ACC112 (cell line): ENCODE data around the gene SCAPER.

Experiments
- H2AFZ ChIP-seq: fragments of 200-600 bp; sonication (generic); one replicate; pipeline ENCODE4 v1.6.0; 2017; ENCODE audit warnings: antibody characterized with exemption, low read length; ENCODE audit not compliant: unreplicated experiment
- H3K27ac ChIP-seq: fragments of 200-600 bp; sonication (generic); 2 replicates; pipeline ENCODE4 v1.5.1; 2014; ENCODE audit warnings: low read depth, mild to moderate bottlenecking, antibody characterized with exemption, low read length, moderate library complexity
- H3K27me3 ChIP-seq: fragments of 200-600 bp; sonication (generic); 2 replicates; pipeline ENCODE4 v1.6.1; 2014; ENCODE audit warnings: mild to moderate bottlenecking, antibody characterized with exemption, low read length, moderate library complexity, mixed read lengths; ENCODE audit not compliant: insufficient read depth
- H3K36me3 ChIP-seq: fragments of 200-600 bp; sonication (generic); 2 replicates; pipeline ENCODE4 v1.6.1; 2016; ENCODE audit warnings: mild to moderate bottlenecking, antibody characterized with exemption, low read length, moderate library complexity, mixed read lengths; ENCODE audit not compliant: insufficient read depth
- H3K4me1 ChIP-seq: fragments of 200-600 bp; sonication (generic); one replicate; pipeline ENCODE4 v1.6.1; 2016; ENCODE audit warnings: low read length, mixed read lengths; ENCODE audit not compliant: insufficient read depth, unreplicated experiment, control insufficient read depth
- H3K4me3 ChIP-seq: fragments of 200-600 bp; sonication (generic); 2 replicates; pipeline ENCODE4 v1.5.1; 2014; ENCODE audit warnings: mild to moderate bottlenecking, low read depth, low read length
- H3K79me2 ChIP-seq: fragments of 200-600 bp; sonication (generic); one replicate; pipeline ENCODE4 v1.6.0; 2016; ENCODE audit warnings: low read length; ENCODE audit not compliant: control insufficient read depth, unreplicated experiment, insufficient read depth

The SCAPER gene

DNA sequence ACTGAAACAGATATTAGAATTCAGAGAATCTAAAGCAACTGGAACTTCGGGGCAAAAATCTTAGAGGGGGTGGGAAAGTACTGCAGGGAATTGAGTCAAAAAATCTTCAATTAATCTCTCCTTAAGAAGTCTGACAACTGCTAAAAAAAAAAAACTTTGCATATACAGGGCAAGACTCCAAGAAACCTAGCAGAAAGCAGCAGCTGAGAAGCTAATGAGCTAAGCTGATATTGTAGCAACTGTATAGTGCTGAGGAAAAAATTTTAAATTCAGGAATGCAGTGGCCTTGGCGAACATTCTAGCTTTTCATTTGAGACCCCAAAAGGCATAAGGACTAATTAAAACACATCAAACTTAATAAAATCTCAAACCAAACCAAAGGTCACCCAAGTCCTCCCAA, 113.6 kb downstream of the SCAPER start:
- Histone ChIP-seq H3K27ac (no peak overlapping the region), H2AFZ (no peak overlapping the region), H3K4me3 (no peak overlapping the region), H3K4me1 (no peaks in the 10 kb centered on the region), H3K36me3 (peaks cover 19% of the 10 kb centered on the region), H3K27me3 (no peaks in the 10 kb centered on the region), H3K79me2 (no peaks in the 10 kb centered on the region)

DNA sequence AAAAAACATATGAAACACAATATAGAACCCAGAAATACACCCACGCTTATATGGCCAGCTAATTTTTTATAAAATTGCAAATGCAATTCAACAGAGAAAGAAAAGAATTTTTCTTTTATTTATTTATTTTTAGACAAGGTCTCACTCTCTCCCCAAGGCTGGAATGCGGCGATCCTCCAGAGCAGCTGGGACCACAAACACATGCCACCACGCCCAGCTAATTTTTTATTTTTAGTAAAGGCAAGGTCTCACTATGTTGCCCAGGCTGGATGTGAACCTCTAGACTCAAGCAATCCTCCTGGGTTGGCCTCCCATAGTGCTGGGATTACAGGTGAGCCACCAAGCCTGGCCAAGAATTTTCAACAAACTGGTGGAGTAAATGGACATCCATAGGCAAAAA, 117.9 kb downstream of the SCAPER start:
- Histone ChIP-seq H3K27ac (no peak overlapping the region), H3K79me2 (no peaks in the 10 kb centered on the region), H2AFZ (no peak overlapping the region), H3K4me1 (no peaks in the 10 kb centered on the region), H3K27me3 (no peaks in the 10 kb centered on the region), H3K4me3 (no peak overlapping the region), H3K36me3 (peaks cover 16% of the 10 kb centered on the region)

DNA sequence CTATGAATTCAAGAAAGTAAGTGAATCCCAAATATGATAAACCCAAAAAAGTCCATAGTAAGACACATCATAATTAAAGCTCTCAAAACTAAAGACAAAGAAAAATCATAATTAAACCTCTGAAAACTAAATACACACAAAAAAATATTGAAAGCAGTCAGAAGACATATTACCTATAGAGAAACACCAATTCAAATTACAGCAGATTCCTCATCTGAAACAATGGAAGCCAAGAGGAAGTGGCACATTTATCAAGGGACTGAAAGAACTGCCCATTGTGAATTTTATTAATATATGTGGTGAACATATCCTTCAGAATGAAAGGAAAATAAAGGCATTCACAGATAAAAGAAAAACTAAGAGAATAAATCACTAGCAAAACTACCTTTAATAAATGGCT, 128.2 kb downstream of the SCAPER start:
- Histone ChIP-seq H3K27ac (no peak overlapping the region), H2AFZ (no peak overlapping the region), H3K79me2 (no peaks in the 10 kb centered on the region), H3K4me3 (no peak overlapping the region), H3K36me3 (no peaks in the 10 kb centered on the region; the same call in 1 of the 2 replicates), H3K27me3 (no peaks in the 10 kb centered on the region), H3K4me1 (no peaks in the 10 kb centered on the region)

DNA sequence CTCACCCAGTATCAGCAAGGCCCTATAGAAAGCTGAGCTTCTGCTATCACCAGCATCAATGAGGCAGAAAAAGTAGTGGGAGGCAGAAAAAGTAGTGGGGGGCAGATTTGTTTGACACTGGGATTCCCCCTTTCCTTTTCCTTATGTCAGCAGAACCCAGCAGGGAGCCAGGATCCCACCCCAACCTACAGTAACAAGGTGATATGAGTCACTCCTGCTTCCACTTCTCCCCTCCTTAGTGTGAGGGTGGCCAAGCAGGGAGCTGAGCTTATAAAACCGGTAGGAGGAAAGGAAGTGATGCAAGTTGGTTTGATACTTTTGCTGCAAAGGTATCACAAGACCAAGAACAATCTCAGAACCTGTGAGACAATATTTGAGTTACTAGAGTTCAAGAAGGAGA, 128.7 kb downstream of the SCAPER start:
- Histone ChIP-seq H3K4me3 (no peak overlapping the region), H3K27me3 (no peaks in the 10 kb centered on the region)

DNA sequence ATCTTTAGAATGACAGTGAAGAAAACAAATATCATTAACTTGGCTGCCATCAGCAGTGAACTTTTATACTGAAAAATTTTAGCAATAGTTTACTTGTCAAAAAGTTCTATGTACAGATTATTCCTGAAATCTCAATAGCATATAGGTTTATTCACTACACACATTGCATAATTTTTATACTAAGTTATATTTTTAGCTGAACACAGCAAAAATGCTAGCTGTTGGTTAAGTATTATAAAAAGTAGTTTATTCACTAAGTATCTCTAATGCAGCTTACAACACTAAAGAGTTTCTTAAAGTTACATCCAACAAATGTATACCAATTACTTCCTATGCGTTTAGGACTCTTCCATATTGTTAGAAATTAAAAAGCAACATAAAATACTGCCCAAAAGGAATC, 131.9 kb downstream of the SCAPER start:
- H3K36me3 ChIP-seq, result no peaks in the 10 kb centered on the region; the same call in 1 of the 2 replicates
- H3K4me1 ChIP-seq, result no peaks in the 10 kb centered on the region
- H3K4me3 ChIP-seq, result no peak overlapping the region
- no peak overlapping the region for H2AFZ ChIP-seq
- no peaks in the 10 kb centered on the region for H3K27me3 ChIP-seq
- H3K79me2 ChIP-seq, result no peaks in the 10 kb centered on the region
- H3K27ac ChIP-seq, result no peak overlapping the region

More for the DNA sequence above, 128.7 kb downstream of the SCAPER start:
- H3K36me3 ChIP-seq, result no peaks in the 10 kb centered on the region; the same call in 1 of the 2 replicates
- no peaks in the 10 kb centered on the region for H3K4me1 ChIP-seq
- H3K27ac ChIP-seq, result no peak overlapping the region
- H3K79me2 ChIP-seq, result no peaks in the 10 kb centered on the region
- H2AFZ ChIP-seq, result no peak overlapping the region

DNA sequence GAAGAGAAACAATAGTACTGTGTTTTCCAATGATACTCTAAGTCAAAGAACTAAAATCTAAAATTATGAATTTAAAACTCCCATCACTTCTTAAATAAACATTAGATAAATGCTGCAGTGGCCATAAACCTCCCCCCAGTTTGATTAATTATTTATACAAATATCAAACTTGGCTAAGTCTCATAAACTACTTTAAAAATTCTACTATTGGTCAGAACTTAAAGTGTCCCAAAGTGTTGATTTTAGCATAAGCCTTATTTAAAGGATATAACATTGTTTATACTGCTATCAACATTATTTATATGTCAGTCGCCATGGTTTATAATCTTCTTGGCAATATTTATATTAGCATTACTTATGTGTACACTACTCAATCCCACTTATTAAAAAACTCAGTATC, 132.4 kb downstream of the SCAPER start:
- Histone ChIP-seq H3K4me1 (no peaks in the 10 kb centered on the region), H3K27me3 (no peaks in the 10 kb centered on the region), H3K36me3 (no peaks in the 10 kb centered on the region; the same call in 1 of the 2 replicates), H3K4me3 (no peak overlapping the region), H3K79me2 (no peaks in the 10 kb centered on the region), H3K27ac (no peak overlapping the region), H2AFZ (no peak overlapping the region)

DNA sequence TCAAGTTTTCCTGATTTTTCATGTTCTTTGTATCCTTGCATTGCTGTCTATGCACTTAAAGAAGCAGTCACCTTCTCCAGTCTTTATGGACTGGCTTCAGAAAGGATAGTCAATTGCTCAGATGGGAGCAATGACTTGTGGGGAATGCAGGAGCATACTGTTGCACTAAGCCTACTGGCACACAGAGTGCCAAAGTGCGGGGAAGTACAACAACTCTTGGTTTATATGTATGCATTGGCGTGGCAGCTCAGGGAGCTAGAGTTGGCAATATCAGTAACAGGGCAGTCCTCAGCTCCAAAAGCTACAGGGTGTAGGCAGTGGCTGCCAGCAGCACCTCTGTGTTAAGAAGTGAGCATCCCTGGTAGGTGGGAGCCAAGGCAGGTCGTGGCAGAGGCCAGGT, 141.1 kb downstream of the SCAPER start:
- Histone ChIP-seq H3K27ac (no peak overlapping the region), H3K4me1 (no peaks in the 10 kb centered on the region), H3K36me3 (peaks cover 36% of the 10 kb centered on the region), H2AFZ (no peak overlapping the region), H3K4me3 (no peak overlapping the region), H3K79me2 (no peaks in the 10 kb centered on the region), H3K27me3 (no peaks in the 10 kb centered on the region)

DNA sequence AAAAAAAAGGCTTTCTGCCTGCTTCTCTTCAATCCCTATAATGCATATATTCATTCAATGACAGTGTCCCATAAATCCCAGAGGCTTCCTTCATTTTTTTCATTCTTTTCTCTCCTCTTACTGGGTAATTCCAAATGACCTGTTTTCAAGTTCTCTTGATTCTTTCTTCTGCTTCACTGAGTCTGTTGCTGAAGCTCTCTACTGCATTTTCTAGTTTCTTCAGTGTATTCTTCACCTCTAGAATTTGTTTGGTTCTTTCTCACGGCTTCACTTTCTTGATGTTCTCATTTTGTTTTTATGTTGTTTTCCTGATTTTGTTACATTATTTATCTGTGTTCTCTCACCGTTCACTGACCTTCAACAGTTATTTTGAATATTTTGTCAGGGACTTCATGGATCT, 141.6 kb downstream of the SCAPER start:
- Histone ChIP-seq H2AFZ (no peak overlapping the region), H3K36me3 (peaks cover 36% of the 10 kb centered on the region), H3K27ac (no peak overlapping the region), H3K27me3 (no peaks in the 10 kb centered on the region), H3K79me2 (no peaks in the 10 kb centered on the region), H3K4me1 (no peaks in the 10 kb centered on the region), H3K4me3 (no peak overlapping the region)

DNA sequence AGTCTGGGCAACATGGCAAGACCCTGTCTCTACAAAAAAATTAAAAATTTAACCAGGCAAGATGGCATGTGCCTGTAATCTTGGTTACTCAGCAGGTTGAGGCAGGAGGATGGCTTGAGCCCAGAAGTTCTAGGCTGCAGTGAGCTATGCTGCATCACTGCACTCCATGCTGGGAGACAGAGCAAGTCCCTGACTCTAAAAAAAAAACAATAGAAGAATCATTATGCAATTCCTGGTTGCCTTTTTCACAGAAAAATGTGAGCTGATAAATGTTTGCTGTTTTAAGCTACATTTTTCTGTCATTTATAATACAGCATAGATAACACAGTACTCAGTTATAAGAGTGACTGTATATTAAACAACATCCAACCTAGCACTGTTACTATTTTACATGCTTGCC, 148.8 kb downstream of the SCAPER start:
- H3K27ac ChIP-seq, result no peak overlapping the region
- no peak overlapping the region for H3K4me3 ChIP-seq
- no peaks in the 10 kb centered on the region for H3K36me3 ChIP-seq
- no peaks in the 10 kb centered on the region for H3K4me1 ChIP-seq
- H3K27me3 ChIP-seq, result no peaks in the 10 kb centered on the region
- no peak overlapping the region for H2AFZ ChIP-seq
- no peaks in the 10 kb centered on the region for H3K79me2 ChIP-seq

DNA sequence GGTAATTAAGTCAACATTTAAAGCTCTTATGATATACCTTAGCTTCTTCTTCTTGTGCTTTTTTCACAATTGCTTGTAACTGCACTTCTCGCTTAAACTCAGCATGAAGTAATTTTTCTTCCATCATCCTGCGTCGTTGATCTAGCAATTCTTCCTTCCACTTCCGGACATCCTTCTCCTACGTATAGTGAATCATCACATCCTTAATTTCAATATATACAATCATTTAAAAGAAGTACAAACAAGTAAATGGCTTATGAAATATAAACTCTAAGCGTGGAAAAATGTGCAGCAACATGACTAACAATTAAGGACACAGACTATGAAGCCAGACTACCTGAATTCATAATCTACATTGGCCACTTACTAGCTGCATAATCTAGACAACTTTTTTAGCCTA, 151.4 kb downstream of the SCAPER start:
- no peak overlapping the region for H3K4me3 ChIP-seq
- no peaks in the 10 kb centered on the region for H3K27me3 ChIP-seq
- H3K4me1 ChIP-seq, result no peaks in the 10 kb centered on the region
- H3K79me2 ChIP-seq, result no peaks in the 10 kb centered on the region
- H3K36me3 ChIP-seq, result no peaks in the 10 kb centered on the region
- no peak overlapping the region for H3K27ac ChIP-seq
- H2AFZ ChIP-seq, result no peak overlapping the region

DNA sequence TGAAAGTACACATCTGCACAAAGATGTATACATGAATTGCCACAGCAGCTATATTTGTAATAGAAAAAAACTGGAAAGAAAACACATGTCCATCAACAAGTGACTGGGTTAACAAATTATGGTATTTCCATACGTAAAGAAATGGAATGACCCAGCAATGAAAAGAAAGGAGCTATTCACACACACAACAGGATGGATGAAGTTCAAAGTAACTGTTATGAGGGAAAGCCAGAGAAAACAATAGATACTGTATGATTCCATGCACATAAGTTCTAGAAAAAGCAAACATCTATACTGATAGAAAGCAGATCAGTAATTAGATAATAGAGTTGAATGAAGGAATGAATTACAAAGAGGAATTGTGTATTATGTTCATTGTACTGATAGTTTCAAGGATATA, 152.0 kb downstream of the SCAPER start:
- H3K79me2 ChIP-seq, result no peaks in the 10 kb centered on the region
- H3K4me1 ChIP-seq, result no peaks in the 10 kb centered on the region
- no peak overlapping the region for H2AFZ ChIP-seq
- no peaks in the 10 kb centered on the region for H3K36me3 ChIP-seq
- no peak overlapping the region for H3K27ac ChIP-seq
- no peak overlapping the region for H3K4me3 ChIP-seq
- H3K27me3 ChIP-seq, result no peaks in the 10 kb centered on the region
